Mesothelial cell of epicardium (in vitro differentiated cells): ENCODE results near the gene VAV3. TPM values are rescaled to one million over a fixed set of nuclear protein-coding genes. Genes with fewer than 3 reads are reported as not detected.

Experiments
- DNase-seq, 2 experiments: peaks; one replicate each; pipeline ENCODE4 v3.0.0; 2021; ENCODE audit warnings: low spot score in 2 of 2; ENCODE audit not compliant: unreplicated experiment in 2 of 2
- H3K27ac Mint-ChIP-seq: 2 replicates; pipeline ENCODE4 v1.8.0; 2021; ENCODE audit warnings: mixed read lengths
- H3K27me3 Mint-ChIP-seq: 2 replicates; pipeline ENCODE4 v1.8.0; 2021; ENCODE audit warnings: low read depth, mixed read lengths
- H3K36me3 Mint-ChIP-seq: 2 replicates; pipeline ENCODE4 v1.8.0; 2021; ENCODE audit warnings: mixed read lengths
- H3K4me1 Mint-ChIP-seq: 2 replicates; pipeline ENCODE4 v1.8.0; 2021; ENCODE audit warnings: mixed read lengths
- H3K4me3 Mint-ChIP-seq: 2 replicates; pipeline ENCODE4 v1.8.0; 2021; ENCODE audit warnings: mild to moderate bottlenecking, moderate library complexity, mixed read lengths
- H3K9me3 Mint-ChIP-seq: 2 replicates; pipeline ENCODE4 v1.8.0; 2021; ENCODE audit warnings: mixed read lengths
- CTCF ChIP-seq: fragments of 200-600 bp; sonication (generic); IDR thresholded peaks from one replicate; pipeline ENCODE4 v1.5.0; 2021; ENCODE audit warnings: antibody characterized with exemption; ENCODE audit not compliant: unreplicated experiment
- total RNA-seq: library from RNA; stranded (reverse); gene quantifications from 3 replicates; pipeline ENCODE4 v1.2.1, GENCODE V29; 2021

VAV3 gene
- total RNA-seq, 1 donor from 2014 or later = 3.2 TPM

- DNase-seq = no peak
- Mint-ChIP-seq H3K4me1 (peaks cover 5% of the 10 kb centered on the region), H3K36me3 (no peaks in the 10 kb centered on the region), H3K27me3 (no peaks in the 10 kb centered on the region), H3K27ac (no peak overlapping the region), H3K4me3 (no peak overlapping the region), H3K9me3 (peaks cover 8% of the 10 kb centered on the region)
- no peak for TF ChIP-seq CTCF
These were observed 266.8 kb downstream of the VAV3 start for GRCh38 chr1:107698161-107698560.

- no peak for TF ChIP-seq CTCF
- H3K27me3 Mint-ChIP-seq = no peaks in the 10 kb centered on the region
- no peak for DNase-seq
- H3K27ac Mint-ChIP-seq = no peak overlapping the region
- H3K36me3 Mint-ChIP-seq = no peaks in the 10 kb centered on the region
- H3K9me3 Mint-ChIP-seq = no peaks in the 10 kb centered on the region
- H3K4me1 Mint-ChIP-seq = peaks cover 9% of the 10 kb centered on the region
- H3K4me3 Mint-ChIP-seq = no peak overlapping the region
These were observed 269.6 kb downstream of the VAV3 start for GRCh38 chr1:107695341-107695740.

- no peaks in the 10 kb centered on the region for H3K36me3 Mint-ChIP-seq
- H3K4me1 Mint-ChIP-seq = peaks cover 26% of the 10 kb centered on the region
- H3K9me3 Mint-ChIP-seq = no peaks in the 10 kb centered on the region
- no peak for DNase-seq
- peak overlapping the region; percentile 57 for H3K27ac Mint-ChIP-seq
- H3K27me3 Mint-ChIP-seq = no peaks in the 10 kb centered on the region
- no peak for TF ChIP-seq CTCF
- no peak overlapping the region for H3K4me3 Mint-ChIP-seq
These were observed 272.2 kb downstream of the VAV3 start for GRCh38 chr1:107692580-107693345.

GRCh38 chr1:107691540-107691939 is 273.4 kb downstream of the VAV3 start:
- H3K4me1 Mint-ChIP-seq = peaks cover 28% of the 10 kb centered on the region

GRCh38 chr1:107690491-107690890 is 274.5 kb downstream of the VAV3 start:
- Mint-ChIP-seq H3K36me3 (no peaks in the 10 kb centered on the region), H3K9me3 (no peaks in the 10 kb centered on the region), H3K4me1 (peaks cover 33% of the 10 kb centered on the region), H3K27ac (no peak overlapping the region), H3K27me3 (no peaks in the 10 kb centered on the region), H3K4me3 (no peak overlapping the region)
- TF ChIP-seq CTCF = no peak
- no peak for DNase-seq

More at GRCh38 chr1:107691540-107691939, 273.4 kb downstream of the VAV3 start:
- H3K27ac Mint-ChIP-seq = no peak overlapping the region
- H3K9me3 Mint-ChIP-seq = no peaks in the 10 kb centered on the region
- H3K4me3 Mint-ChIP-seq = no peak overlapping the region
- no peaks in the 10 kb centered on the region for H3K36me3 Mint-ChIP-seq
- DNase-seq = no peak
- no peaks in the 10 kb centered on the region for H3K27me3 Mint-ChIP-seq
- no peak for TF ChIP-seq CTCF
